Smooth muscle cell of the pulmonary artery (primary cell): Measurements from ENCODE around the gene TLCD4. TPM values are rescaled to one million over a fixed set of nuclear protein-coding genes. Genes with fewer than 3 reads are reported as not detected.

Experiments used
- total RNA-seq: library from RNA; depleted of rRNA; stranded (reverse); fragments of >200 nt; gene quantifications from 2 replicates; pipeline ENCODE4 v1.2.3, GENCODE V29; 2014

The TLCD4 gene, protein sequence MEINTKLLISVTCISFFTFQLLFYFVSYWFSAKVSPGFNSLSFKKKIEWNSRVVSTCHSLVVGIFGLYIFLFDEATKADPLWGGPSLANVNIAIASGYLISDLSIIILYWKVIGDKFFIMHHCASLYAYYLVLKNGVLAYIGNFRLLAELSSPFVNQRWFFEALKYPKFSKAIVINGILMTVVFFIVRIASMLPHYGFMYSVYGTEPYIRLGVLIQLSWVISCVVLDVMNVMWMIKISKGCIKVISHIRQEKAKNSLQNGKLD
- total RNA-seq, result 0.26 and 1.2 TPM in 2 replicates

GRCh38 chr1:95117207-95118066 lies at the start of gene TLCD4:
Gene TLCD4, plus strand, starts transcription at chr1:95117355. Its CDS starts 26,547 bp downstream, at chr1:95143902.

DNA sequence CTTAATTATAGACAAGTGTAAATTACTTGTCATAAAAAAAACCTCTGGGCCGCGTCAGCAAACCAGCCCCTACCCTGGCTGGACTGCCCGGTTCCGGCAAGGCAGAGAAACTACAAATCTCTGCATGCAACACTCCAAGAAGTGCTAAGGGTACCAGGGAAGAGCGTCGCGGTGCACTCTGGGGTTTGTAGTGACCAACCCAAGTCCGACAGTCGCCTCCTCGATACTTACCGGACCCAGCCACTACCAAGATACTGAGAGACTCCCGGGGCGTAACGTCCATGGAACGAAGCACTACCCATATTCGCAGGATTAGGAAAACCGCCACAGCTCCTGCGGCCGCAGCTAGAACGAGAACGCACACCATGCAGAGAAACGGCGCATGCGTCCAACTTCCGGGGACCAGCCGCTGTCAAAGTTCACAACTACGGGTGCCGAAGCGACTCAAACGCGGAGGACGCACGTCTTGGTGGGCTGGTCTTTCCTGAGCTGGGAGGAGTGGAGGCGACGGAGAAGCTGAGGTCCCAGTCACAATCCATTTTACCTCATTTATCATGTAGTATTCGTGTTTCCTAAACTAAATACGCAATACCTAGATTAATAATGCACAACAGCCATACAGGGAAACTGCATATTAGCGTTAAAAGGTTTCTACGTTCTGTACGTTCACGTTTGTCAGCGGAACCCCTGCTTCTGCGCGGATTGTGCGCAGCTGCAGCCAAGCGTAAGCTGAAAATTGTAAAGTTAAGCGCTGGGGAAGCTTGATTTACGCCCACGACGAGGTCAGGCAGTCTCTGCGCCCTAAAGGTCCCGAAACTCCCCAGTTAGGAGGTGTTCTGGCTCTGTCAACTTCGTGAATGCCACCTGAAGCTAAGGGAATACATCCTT lies 44.4 kb upstream of the TLCD4 start, which contains the start of gene ALG14:
Gene ALG14 (minus strand): TSS at position 420 of the 888 bp plus-strand sequence. CDS start 53 bp downstream, at position 367.

Other genes with a start within 250 kb of the TLCD4 start
- 393 and 490 TPM in 2 replicates for gene CNN3, start 190.2 kb upstream of the TLCD4 start, total RNA-seq
- gene ALG14, start 44.4 kb upstream of the TLCD4 start, total RNA-seq, result 2.7 and 3.5 TPM in 2 replicates
- 10.4 and 12.6 TPM in 2 replicates for gene RWDD3, start 116.9 kb downstream of the TLCD4 start, total RNA-seq